GM12878 (cell line): Measurements from ENCODE around the gene RETREG1. TPM values are rescaled to one million over a fixed set of nuclear protein-coding genes. Genes with fewer than 3 reads are reported as not detected.

ENCODE experiments used
- ATAC-seq: fragments of 200-7000 bp; cut with Tn5 transposase; 3 replicates; pipeline ENCODE4 v1.9.1; 2020; ENCODE audit warnings: mild to moderate bottlenecking, moderate library complexity
- BruUV-seq: library from RNA; stranded (reverse); fragments of 400-500 nt; replicated peaks from 2 replicates; lab custom pipeline; 2021; lab: Mats Ljungman, UMichigan
- CTCF ChIA-PET: fragments of 300-600 bp; sonication (Branson Sonifier 250); formaldehyde crosslinking; extraction: SDS; loops from one replicate; lab custom pipeline; 2021; ENCODE audit warnings: inconsistent platforms; lab: Yijun Ruan, JAX
- POLR2A ChIA-PET: fragments of 350-600 bp; formaldehyde crosslinking; extraction: SDS; loops from one replicate; lab custom pipeline; 2021; ENCODE audit warnings: inconsistent platforms; lab: Charles Lee
- RAD21 ChIA-PET: fragments of 300-600 bp; sonication (Branson Sonifier 250); formaldehyde crosslinking; loops from one replicate; lab custom pipeline; 2023; ENCODE audit warnings: antibody characterized with exemption; ENCODE audit not compliant: unreplicated experiment; lab: Charles Lee
- SMC1A ChIA-PET: fragments of 300-600 bp; sonication (Branson Sonifier 250); formaldehyde crosslinking; loops from one replicate; lab custom pipeline; 2023; ENCODE audit not compliant: unreplicated experiment, uncharacterized antibody; lab: Charles Lee
- DNase-seq: peaks from one replicate; pipeline ENCODE4 v3.0.0-alpha.2; 2011; ENCODE audit warnings: low read depth, low spot score
- FAIRE-seq: peaks from 3 replicates; lab custom pipeline; 2011; peaks lifted over from hg19 to GRCh38; lab: Jason Lieb, UNC
- H2AFZ ChIP-seq: 2 replicates; pipeline ENCODE4 v1.6.0; 2011; ENCODE audit warnings: low read depth, low read length, control low read depth; ENCODE audit not compliant: control insufficient read depth
- H3K27ac ChIP-seq: 2 replicates; pipeline ENCODE4 v1.5.1; 2011; ENCODE audit warnings: control low read depth; ENCODE audit not compliant: control insufficient read depth, insufficient read depth
- H3K27me3 ChIP-seq, 2 experiments: replicated peaks in 1 of 2; 2 replicates each; pipeline versions ENCODE4 v1.6.0 to v1.6.1; 2011; ENCODE audit warnings: low read length in 1 of 2; ENCODE audit not compliant: control insufficient read depth in 2 of 2, insufficient read depth in 2 of 2
- H3K36me3 ChIP-seq, 2 experiments: 2 replicates each; pipeline ENCODE4 v1.5.1; 2011; ENCODE audit warnings: low read length in 1 of 2; ENCODE audit not compliant: control insufficient read depth in 2 of 2, insufficient read depth in 2 of 2
- H3K4me1 ChIP-seq: 2 replicates; pipeline ENCODE4 v1.6.1; 2011; ENCODE audit warnings: mild to moderate bottlenecking, low read length, moderate library complexity, mixed read lengths; ENCODE audit not compliant: control insufficient read depth, insufficient read depth
- H3K4me2 ChIP-seq: 2 replicates; pipeline ENCODE4 v1.6.0; 2011; ENCODE audit warnings: control low read depth; ENCODE audit not compliant: control insufficient read depth, insufficient read depth
- H3K4me3 ChIP-seq: fragments of 200-600 bp; sonication (generic); 2 replicates; pipeline ENCODE4 v1.5.1; 2016
- H3K79me2 ChIP-seq: 2 replicates; pipeline ENCODE4 v1.6.0; 2011; ENCODE audit warnings: low read length; ENCODE audit not compliant: control insufficient read depth, insufficient read depth
- H3K9ac ChIP-seq: 2 replicates; pipeline ENCODE4 v1.8.0; 2011; ENCODE audit warnings: low read length, control low read depth, mixed read lengths; ENCODE audit not compliant: control insufficient read depth, insufficient read depth
- H3K9me3 ChIP-seq: replicated peaks from 3 replicates; pipeline ENCODE4 v1.5.1; 2011; ENCODE audit warnings: mild to moderate bottlenecking, low read length; ENCODE audit not compliant: control insufficient read depth, insufficient read depth
- H4K20me1 ChIP-seq: 2 replicates; pipeline ENCODE4 v1.6.0; 2011; ENCODE audit not compliant: control insufficient read depth, insufficient read depth
- CBFB ChIP-seq: IDR thresholded peaks from 2 replicates; pipeline ENCODE4 v1.6.1; 2016; ENCODE audit warnings: antibody characterized with exemption, low read depth
- CEBPB ChIP-seq, 2 experiments: fragments of 150-350 bp in 1 of 2; IDR thresholded peaks; 2 replicates each; pipeline ENCODE4 v1.6.1; 2012 to 2014; ENCODE audit warnings: low read depth in 2 of 2, low read length in 2 of 2, borderline replicate concordance in 1 of 2, inconsistent platforms in 1 of 2
- EP300 ChIP-seq, 2 experiments: fragments of 150-350 bp in 1 of 2; IDR thresholded peaks; 2 replicates each; pipeline ENCODE4 v1.6.1; 2011 to 2012; ENCODE audit warnings: low read depth in 2 of 2, low read length in 2 of 2, borderline replicate concordance in 1 of 2, improper control_type of control experiment in 1 of 2, inconsistent platforms in 1 of 2; ENCODE audit not compliant: control insufficient read depth in 1 of 2
- HDGF ChIP-seq: fragments of 450-650 bp; IDR thresholded peaks from 2 replicates; pipeline ENCODE4 v1.6.1; 2016; ENCODE audit warnings: antibody characterized with exemption
- JUND ChIP-seq: IDR thresholded peaks from 2 replicates; pipeline ENCODE4 v1.6.1; 2012; ENCODE audit warnings: low read depth, mild to moderate bottlenecking, low read length, improper control_type of control experiment, moderate library complexity
- KLF5 ChIP-seq: fragments of 450-650 bp; IDR thresholded peaks from 2 replicates; pipeline ENCODE4 v1.6.1; 2014; ENCODE audit warnings: mild to moderate bottlenecking; ENCODE audit not compliant: partially characterized antibody
- NR2F1 ChIP-seq: fragments of 450-650 bp; conservative IDR thresholded peaks from 2 replicates; pipeline ENCODE4 v1.6.1; 2017; ENCODE audit warnings: mild to moderate bottlenecking
- SMARCA5 ChIP-seq: fragments of 450-650 bp; IDR thresholded peaks from 2 replicates; pipeline ENCODE4 v1.6.1; 2017; ENCODE audit warnings: mild to moderate bottlenecking
- SREBF2 ChIP-seq: IDR thresholded peaks from 2 replicates; pipeline ENCODE4 v1.6.1; 2012; ENCODE audit warnings: mild to moderate bottlenecking, low read length
- TCF7 ChIP-seq: IDR thresholded peaks from 2 replicates; pipeline ENCODE4 v1.6.1; 2014; ENCODE audit warnings: antibody characterized with exemption, borderline replicate concordance
- ZNF274 ChIP-seq: IDR thresholded peaks from one replicate; pipeline ENCODE4 v1.8.0; 2011; ENCODE audit not compliant: insufficient read length, insufficient read depth
- WGBS: methylation state at CpG from one replicate; pipeline ENCODE4 v1.1.6; 2016; ENCODE audit warnings: low lambda C conversion rate; ENCODE audit not compliant: insufficient replicate concordance, insufficient coverage; ENCODE audit errors: missing lambda C conversion rate; 5-methylcytosine and 5-hydroxymethylcytosine counted together
- in situ Hi-C: fragments of 300-500 bp; cut with MboI; formaldehyde crosslinking; loops from 9 replicates; pipeline ENCODE4 v1.14.3; 2018; ENCODE audit warnings: mixed read lengths
- intact Hi-C: fragments of 100-400 bp; cut with micrococcal nuclease; formaldehyde crosslinking; loops from one replicate; pipeline ENCODE4 v1.14.2; 2022; ENCODE audit not compliant: unreplicated experiment
- polyA plus RNA-seq, 11 experiments: library from polyadenylated mRNA; depleted of rRNA in 4 of 11; unstranded in 6 of 11; stranded (reverse) in 5 of 11; fragments of >200 nt; fragmentation: Nextera tagmentation in 4 of 11; fragmentation: Illumina TruSeq in 1 of 11; extraction: Ambion mirVana in 4 of 11; extraction: Trizol in 1 of 11; gene quantifications; 1 replicate in 1 of 11; 2 replicates in 10 of 11; pipeline versions ENCODE4 v1.2.1 to v1.2.3, GENCODE V29; 2011 to 2016; ENCODE audit warnings: inconsistent platforms in 2 of 11, missing spikeins in 2 of 11, low read depth in 1 of 11
- total RNA-seq, 4 experiments: library from RNA; depleted of rRNA in 3 of 4; stranded (reverse); fragments of >200 nt in 3 of 4; fragmentation: Illumina TruSeq in 1 of 4; extraction: Trizol in 1 of 4; gene quantifications; 2 replicates each; pipeline versions ENCODE4 v1.2.1 to v1.2.3, GENCODE V29; 2013 to 2021
- TF ChIP-seq, protein P1 (sequence below): fragments of 450-650 bp; IDR thresholded peaks from 2 replicates; pipeline ENCODE4 v1.6.1; 2017; ENCODE audit warnings: antibody characterized with exemption, mild to moderate bottlenecking, moderate library complexity
- TF ChIP-seq, protein P2 (sequence below): fragments of 450-650 bp; formaldehyde crosslinking; IDR thresholded peaks from 2 replicates; pipeline ENCODE4 v1.5.0; 2022; ENCODE audit warnings: mild to moderate bottlenecking, missing genetic modification characterization
- TF ChIP-seq, protein P3 (sequence below): fragments of 450-650 bp; IDR thresholded peaks from 2 replicates; pipeline ENCODE4 v1.6.1; 2018; ENCODE audit warnings: mild to moderate bottlenecking, low read depth, moderate library complexity; ENCODE audit not compliant: partially characterized antibody

The RETREG1 gene
- total and polyA plus RNA-seq, 10 of the 15 experiments (the other 5 are each of a cell fraction or from before 2014, with no cell fraction given), result 3.9 to 8.9 (median 6.4) TPM

DNA sequence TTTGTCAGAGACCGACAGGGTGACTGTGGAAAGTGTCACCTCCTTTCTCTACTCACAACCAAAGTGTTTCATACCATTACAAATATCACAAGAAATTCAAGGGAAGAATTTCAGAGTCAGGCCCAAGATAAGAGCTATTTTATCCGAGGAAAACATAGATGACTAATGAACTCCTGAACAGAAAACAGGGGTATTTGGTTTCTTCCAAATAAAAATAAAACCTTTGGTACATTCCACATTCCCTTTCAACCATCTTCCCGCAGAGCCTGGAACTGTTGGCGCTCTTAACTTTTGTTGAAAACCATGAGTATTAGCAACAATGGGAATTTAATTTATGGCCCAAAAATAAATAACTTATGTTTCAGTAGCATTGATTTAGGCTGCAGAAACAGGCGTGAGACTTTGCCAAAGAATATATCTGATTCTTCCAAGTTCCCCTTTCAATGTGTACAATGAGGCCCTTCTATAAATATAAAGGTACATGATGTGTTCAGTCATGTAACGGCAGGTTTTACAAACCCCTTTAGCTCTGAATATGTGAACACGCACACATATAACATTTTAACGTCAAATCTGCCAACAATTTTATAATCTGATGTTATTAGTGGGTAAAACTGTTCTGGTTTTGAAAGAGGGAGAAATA lies 69.5 kb downstream of the RETREG1 start (continued):
- TF ChIP-seq, protein P1, sequence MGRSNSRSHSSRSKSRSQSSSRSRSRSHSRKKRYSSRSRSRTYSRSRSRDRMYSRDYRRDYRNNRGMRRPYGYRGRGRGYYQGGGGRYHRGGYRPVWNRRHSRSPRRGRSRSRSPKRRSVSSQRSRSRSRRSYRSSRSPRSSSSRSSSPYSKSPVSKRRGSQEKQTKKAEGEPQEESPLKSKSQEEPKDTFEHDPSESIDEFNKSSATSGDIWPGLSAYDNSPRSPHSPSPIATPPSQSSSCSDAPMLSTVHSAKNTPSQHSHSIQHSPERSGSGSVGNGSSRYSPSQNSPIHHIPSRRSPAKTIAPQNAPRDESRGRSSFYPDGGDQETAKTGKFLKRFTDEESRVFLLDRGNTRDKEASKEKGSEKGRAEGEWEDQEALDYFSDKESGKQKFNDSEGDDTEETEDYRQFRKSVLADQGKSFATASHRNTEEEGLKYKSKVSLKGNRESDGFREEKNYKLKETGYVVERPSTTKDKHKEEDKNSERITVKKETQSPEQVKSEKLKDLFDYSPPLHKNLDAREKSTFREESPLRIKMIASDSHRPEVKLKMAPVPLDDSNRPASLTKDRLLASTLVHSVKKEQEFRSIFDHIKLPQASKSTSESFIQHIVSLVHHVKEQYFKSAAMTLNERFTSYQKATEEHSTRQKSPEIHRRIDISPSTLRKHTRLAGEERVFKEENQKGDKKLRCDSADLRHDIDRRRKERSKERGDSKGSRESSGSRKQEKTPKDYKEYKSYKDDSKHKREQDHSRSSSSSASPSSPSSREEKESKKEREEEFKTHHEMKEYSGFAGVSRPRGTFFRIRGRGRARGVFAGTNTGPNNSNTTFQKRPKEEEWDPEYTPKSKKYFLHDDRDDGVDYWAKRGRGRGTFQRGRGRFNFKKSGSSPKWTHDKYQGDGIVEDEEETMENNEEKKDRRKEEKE, result no peak
- TF ChIP-seq, protein P2, sequence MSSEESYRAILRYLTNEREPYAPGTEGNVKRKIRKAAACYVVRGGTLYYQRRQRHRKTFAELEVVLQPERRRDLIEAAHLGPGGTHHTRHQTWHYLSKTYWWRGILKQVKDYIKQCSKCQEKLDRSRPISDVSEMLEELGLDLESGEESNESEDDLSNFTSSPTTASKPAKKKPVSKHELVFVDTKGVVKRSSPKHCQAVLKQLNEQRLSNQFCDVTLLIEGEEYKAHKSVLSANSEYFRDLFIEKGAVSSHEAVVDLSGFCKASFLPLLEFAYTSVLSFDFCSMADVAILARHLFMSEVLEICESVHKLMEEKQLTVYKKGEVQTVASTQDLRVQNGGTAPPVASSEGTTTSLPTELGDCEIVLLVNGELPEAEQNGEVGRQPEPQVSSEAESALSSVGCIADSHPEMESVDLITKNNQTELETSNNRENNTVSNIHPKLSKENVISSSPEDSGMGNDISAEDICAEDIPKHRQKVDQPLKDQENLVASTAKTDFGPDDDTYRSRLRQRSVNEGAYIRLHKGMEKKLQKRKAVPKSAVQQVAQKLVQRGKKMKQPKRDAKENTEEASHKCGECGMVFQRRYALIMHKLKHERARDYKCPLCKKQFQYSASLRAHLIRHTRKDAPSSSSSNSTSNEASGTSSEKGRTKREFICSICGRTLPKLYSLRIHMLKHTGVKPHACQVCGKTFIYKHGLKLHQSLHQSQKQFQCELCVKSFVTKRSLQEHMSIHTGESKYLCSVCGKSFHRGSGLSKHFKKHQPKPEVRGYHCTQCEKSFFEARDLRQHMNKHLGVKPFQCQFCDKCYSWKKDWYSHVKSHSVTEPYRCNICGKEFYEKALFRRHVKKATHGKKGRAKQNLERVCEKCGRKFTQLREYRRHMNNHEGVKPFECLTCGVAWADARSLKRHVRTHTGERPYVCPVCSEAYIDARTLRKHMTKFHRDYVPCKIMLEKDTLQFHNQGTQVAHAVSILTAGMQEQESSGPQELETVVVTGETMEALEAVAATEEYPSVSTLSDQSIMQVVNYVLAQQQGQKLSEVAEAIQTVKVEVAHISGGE, result no peak

DNA sequence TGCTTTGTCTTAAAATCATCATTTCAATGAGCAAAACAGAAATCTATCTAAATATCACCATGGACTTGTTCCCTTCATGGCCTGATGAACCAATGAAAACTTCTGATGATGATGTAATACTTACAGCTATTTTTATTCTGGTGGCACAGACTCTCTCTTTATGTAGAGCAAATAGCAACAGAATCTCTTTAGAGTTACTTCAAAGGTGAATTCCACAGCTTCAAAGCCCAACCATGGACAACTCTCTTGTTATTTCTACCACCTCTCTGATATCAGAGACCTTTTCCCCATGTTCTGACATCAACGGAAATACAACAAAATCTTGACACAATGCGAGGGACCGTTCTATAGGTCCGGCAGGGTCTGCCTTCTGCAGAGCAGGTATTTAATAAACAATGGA lies 70.1 kb downstream of the RETREG1 start:
- DNase-seq, result no peak
- no peaks in the 10 kb centered on the region for H3K79me2 ChIP-seq
- H3K36me3 ChIP-seq, result no peaks in the 10 kb centered on the region
- in situ Hi-C loops (no loop called here), intact Hi-C loops (no loop called here)
- CTCF ChIA-PET, result interaction anchor here (0.8 to 1.7 kb wide), 5 partner anchors 9 to 388 kb away, joined by 3 to 7 read pairs (median 4); no protein-coding TSS in a partner anchor
- H2AFZ ChIP-seq, result no peak overlapping the region
- no peaks in the 10 kb centered on the region for H3K27me3 ChIP-seq
- H4K20me1 ChIP-seq, result no peaks in the 10 kb centered on the region
- FAIRE-seq, result no peak
- H3K4me1 ChIP-seq, result no peaks in the 10 kb centered on the region
- 86% methylated on average over 4 of the region's 4 CpGs for WGBS
- H3K9me3 ChIP-seq, result no peaks in the 10 kb centered on the region
- ATAC-seq, result no peak
- POLR2A ChIA-PET, result no interaction called here
- SMC1A ChIA-PET, result no interaction called here
- H3K9ac ChIP-seq, result no peak overlapping the region
- RAD21 ChIA-PET, result no interaction called here
- no peak overlapping the region for H3K4me3 ChIP-seq
- no peak overlapping the region for H3K27ac ChIP-seq
- H3K4me2 ChIP-seq, result no peak overlapping the region
- BruUV-seq, result no TSS peak
- no peak for TF ChIP-seq SMARCA5
- TF ChIP-seq EP300 (IDR thresholded peaks at IDR 0.05; ENCODE audit: borderline replicate concordance in 1 of 2, control insufficient read depth in 1 of 2, low read depth in 2 of 2, low read length in 2 of 2), result no peak
- no peak for TF ChIP-seq TCF7
- no peak for TF ChIP-seq JUND
- TF ChIP-seq CBFB, result no peak
- TF ChIP-seq ZNF274, result no peak
- no peak for TF ChIP-seq HDGF
- no peak for TF ChIP-seq KLF5
- TF ChIP-seq NR2F1, result no peak
- TF ChIP-seq SREBF2, result no peak
- TF ChIP-seq CEBPB (IDR thresholded peaks at IDR 0.05; ENCODE audit: borderline replicate concordance in 1 of 2, low read depth in 2 of 2, low read length in 2 of 2), result no peak
- TF ChIP-seq, protein P3, sequence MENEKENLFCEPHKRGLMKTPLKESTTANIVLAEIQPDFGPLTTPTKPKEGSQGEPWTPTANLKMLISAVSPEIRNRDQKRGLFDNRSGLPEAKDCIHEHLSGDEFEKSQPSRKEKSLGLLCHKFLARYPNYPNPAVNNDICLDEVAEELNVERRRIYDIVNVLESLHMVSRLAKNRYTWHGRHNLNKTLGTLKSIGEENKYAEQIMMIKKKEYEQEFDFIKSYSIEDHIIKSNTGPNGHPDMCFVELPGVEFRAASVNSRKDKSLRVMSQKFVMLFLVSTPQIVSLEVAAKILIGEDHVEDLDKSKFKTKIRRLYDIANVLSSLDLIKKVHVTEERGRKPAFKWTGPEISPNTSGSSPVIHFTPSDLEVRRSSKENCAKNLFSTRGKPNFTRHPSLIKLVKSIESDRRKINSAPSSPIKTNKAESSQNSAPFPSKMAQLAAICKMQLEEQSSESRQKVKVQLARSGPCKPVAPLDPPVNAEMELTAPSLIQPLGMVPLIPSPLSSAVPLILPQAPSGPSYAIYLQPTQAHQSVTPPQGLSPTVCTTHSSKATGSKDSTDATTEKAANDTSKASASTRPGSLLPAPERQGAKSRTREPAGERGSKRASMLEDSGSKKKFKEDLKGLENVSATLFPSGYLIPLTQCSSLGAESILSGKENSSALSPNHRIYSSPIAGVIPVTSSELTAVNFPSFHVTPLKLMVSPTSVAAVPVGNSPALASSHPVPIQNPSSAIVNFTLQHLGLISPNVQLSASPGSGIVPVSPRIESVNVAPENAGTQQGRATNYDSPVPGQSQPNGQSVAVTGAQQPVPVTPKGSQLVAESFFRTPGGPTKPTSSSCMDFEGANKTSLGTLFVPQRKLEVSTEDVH, result no peak
